NCI-H1048 (cell line): ENCODE data around the gene APLP2.
"Not testable (repeated sequence)": the region's sequence is repeated elsewhere in the genome, so short reads cannot be mapped to it uniquely, and the experiment has no call there.

ENCODE experiments used
- DNase-seq: peaks from one replicate; lab custom pipeline; 2025; lab: John Stamatoyannopoulos, UW

Gene APLP2

GRCh38 chr11:130091169-130091568 lies 21.5 kb downstream of the APLP2 start:
- DNase-seq: not testable (repeated sequence)

DNA sequence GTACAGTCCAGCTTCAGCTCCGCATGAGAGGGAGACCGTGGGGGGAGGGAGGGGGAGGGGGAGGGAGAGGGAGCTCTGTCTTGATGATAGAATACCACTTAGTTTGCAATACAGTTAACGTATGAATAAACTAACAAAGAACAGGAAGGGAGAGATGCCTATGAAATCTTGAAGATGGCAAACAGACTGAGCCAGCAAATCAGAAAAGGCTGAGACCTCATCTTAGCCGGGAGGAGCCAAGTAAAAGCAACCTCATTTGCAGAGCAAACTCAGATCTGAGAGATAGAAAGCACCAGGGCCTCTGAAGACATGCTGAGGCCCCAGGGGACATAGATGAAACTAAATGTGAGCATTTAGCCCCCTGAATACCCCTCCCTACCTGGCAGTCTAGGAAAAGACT lies 23.0 kb downstream of the APLP2 start:
- DNase-seq: no peak

GRCh38 chr11:130094614-130095013 lies 24.9 kb downstream of the APLP2 start:
- no peak for DNase-seq

DNA sequence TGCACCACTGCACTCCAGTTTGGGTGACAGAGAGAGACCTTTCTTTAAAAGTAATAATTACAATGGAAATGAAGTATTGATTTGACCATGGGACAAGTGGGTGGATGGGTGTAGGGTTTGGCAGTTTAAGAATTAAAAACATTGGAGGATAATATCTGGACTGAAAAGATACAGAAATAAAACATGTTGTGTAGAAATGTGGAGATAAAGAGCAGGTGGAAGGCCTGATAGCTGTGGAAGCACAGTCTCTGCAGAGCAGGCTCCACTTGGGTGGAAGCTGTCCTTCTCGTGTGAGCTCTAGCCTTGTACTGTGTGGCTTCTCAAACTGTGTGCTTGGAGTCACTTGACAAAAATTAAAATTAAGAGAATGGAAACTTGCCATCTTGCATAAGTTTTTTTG lies 25.6 kb downstream of the APLP2 start:
- DNase-seq: no peak

DNA sequence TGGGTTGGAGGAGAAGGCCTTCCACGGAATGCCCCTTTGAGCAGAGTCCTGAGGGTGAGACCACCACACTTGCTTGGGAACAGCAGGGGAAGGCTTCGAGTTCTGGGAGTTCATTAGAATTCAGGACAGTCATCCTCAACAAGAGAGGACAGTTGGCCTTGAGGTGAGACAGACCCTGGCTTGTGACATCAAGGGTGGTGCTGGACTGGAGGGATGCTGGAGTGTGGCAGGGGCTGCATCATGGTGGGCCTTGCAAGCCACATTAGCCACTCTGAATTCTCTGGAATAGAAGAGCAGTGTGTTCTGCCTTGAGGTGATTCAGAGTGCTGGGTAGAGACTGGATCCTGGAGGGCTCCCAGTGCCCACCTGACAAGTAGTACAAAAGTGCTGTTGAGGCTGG lies 26.3 kb downstream of the APLP2 start:
- no peak for DNase-seq

- no peak for DNase-seq
These were observed 27.1 kb downstream of the APLP2 start for GRCh38 chr11:130096823-130097222.

DNA sequence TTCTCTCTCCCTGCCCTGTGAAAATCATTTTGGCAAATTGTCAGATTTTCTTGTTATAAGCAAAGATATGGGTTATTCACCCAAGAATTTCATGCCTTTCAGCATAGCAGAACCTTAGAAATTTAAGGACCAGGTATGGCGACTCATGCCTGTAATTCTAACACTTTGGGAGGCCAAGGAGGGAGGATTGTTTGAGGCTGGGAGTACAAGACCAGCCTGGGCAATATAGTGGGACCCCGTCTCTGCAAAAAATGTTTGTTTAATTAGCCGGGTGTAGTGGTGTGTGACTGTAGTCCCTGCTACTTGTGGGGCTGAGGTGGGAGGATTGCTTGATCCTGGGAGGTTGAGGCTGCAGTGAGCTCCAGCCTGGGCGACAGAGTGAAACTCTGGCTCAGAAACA lies 27.6 kb downstream of the APLP2 start:
- no peak for DNase-seq

DNA sequence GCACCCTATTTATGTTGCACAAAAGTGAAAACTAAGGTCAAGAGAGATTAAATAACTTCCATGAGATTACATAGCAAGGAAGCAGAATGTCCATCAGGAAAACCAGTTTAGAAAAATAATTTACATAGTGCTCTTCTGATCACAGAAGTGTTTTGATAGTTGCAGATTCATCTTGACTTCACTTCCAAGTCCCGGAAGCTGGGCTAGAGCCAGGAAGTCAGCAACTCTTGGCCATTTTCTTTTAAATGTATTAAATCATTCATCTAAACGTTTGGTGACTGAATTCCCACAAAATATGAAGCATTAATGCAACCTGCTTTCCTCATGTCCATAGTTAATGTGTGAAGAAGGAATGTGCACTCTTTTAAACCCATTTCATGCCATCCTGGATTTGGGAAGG lies 29.7 kb downstream of the APLP2 start:
- DNase-seq: no peak

DNA sequence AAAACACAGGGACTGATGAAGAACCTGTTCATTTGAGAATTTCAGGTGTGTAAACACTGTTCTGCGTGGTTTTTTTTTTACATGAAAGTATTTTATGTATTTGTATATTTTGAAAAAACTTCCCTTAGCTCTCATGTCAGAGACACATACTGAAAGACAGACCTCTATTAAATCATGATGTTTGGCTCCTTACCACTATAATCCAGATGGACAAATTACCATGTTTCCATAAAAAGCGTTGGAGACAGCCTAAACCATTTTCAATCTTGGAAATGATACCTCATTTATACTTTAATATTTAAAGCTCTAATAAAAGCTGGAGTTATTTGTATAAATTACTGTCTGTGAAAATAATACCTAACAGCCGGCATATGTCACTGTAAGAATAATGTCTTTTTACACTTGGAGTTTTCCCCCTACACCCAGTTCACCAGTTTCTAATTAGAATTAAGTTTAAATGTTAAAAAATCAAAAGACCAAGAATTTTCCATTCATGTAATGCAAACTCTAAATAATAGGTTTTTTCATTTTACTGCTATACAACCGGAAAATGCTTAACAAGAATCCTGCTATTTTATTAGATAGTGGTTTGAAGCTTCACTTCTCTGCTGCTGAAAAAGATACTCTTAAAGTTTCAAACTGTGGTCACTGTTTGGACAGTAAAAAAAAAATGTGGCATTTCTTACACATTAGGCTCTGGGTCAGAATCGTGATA lies 30.8 kb downstream of the APLP2 start:
- DNase-seq: no peak

- DNase-seq: no peak
These were observed 32.0 kb downstream of the APLP2 start for GRCh38 chr11:130101661-130102060.

- no peak for DNase-seq
These were observed 32.9 kb downstream of the APLP2 start for GRCh38 chr11:130102301-130103249.

GRCh38 chr11:130103296-130103814 lies 33.7 kb downstream of the APLP2 start:
- no peak for DNase-seq

DNA sequence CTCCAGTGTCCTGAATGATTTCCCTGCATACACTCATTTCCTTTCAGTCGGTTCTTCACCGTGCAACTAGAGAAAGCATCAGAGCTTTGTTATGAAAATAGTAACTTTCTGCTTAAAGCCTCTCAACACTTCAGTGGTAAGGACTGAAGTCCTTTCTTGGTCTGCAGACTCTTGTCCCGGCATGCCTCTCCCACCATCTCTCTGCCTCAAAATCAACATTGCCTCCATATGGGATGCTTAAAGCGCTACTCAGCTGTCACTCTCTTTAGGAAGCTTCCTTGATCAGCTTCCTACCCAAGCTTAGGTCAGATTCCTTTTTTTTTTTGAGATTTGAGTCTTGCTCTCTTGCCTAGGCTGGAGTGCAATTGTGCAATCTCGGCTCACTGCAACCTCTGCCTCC lies 36.7 kb downstream of the APLP2 start:
- DNase-seq: no peak

DNA sequence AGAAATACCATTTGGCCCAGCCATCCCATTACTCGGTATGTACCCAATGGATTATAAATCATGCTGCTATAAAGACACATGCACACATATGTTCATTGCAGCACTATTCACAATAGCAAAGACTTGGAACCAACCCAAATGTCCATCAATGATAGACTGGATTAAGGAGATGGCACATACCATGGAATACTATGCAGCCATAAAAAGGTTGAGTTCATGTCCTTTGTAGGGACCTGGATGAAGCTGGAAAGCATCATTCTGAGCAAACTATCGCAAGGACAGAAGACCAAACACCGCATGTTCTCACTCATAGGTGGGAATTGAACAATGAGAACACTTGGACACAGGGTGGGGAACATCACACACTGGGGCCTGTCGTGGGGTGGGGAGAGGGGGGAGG lies 39.0 kb downstream of the APLP2 start:
- not testable (repeated sequence) for DNase-seq

- DNase-seq: no peak
These were observed 39.7 kb downstream of the APLP2 start for GRCh38 chr11:130109386-130109785.

GRCh38 chr11:130110339-130111108 lies 40.8 kb downstream of the APLP2 start:
- no peak for DNase-seq

DNA sequence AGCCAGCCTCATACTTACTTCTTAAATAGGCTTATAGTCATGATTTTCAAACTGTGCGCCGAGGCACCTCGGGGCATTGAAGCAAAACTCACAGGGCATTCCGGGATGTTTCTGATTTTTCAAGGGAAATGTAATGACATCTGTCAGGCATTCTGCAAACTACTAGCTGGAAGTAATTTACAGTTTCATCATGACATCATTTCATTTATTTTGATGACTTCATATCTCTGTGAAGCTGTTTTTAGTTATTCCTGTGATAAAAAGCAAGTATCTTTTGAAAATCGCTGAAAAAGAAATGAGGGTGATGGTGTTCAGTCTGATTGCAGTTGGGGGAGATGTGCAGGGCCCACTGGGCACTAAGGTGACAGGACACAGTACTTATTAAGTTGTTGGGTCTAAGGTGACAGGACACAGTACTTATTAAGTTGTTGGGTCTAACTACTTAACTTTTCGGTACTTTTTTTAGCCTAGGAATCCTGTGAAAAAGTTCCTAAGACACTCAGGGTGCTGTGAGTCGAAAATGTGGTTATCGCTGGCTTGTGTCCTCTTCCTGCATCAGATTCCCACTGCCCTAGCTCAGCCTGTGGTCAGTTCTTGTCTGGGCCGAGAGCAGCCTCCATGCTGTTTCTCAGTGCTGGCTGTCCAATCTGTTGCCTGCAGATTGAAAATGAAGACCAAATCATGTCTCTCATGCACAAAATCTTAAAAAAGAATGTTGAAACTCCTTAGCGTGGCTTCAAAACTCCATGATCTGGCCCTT lies 42.6 kb downstream of the APLP2 start:
- no peak for DNase-seq

GRCh38 chr11:130114281-130114680 lies 44.6 kb downstream of the APLP2 start:
- DNase-seq: no peak

DNA sequence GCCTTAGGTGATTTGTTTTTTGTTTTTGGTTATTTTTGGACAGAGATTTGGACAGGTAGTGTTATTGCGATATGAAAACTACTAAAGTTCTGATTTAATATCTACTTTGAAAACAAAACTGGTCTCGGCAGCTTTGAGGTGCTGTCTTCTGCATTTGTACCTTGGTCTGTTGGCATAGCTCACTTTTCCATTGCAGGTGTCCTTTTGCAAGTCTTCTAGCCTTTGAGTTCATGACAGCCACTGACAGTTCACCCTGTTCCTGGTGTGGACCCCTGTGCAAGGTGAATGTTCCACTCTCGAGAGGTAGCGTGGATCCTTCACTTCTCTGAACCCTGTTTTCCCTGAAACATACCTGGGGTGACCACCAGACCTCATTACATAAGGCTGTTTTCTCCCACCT lies 45.0 kb downstream of the APLP2 start:
- DNase-seq: no peak

- DNase-seq: no peak
These were observed 45.5 kb downstream of the APLP2 start for GRCh38 chr11:130115218-130115617.

DNA sequence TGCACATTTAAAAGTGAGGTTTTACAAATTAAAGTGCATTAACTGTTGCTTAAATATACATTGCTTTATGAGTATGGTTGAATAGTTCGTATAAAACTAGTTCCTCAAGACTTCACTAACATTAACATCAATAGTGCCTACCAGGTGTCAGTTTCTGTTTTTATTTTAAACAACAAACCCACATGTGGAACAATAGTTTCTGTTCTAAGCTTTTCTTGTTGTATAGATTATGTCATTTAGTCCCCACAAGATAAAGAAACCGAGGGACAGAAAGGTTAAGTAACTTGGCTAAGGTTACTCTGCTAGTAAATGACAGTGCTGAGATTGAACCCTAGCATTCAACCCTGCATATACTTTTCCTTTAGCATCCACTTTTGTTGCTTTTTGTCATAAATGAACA lies 48.5 kb downstream of the APLP2 start:
- DNase-seq: no peak
